HepG2 (cell line): Measurements from ENCODE around the gene EIF5B. TPM values are rescaled to one million over a fixed set of nuclear protein-coding genes. Genes with fewer than 3 reads are reported as not detected.

Experiments used
- ARNT ChIP-seq: fragments of 450-650 bp; IDR thresholded peaks from 2 replicates; pipeline ENCODE4 v1.6.1; 2017
- ATF1 ChIP-seq: IDR thresholded peaks from 2 replicates; pipeline ENCODE4 v1.6.1; 2016; ENCODE audit warnings: mild to moderate bottlenecking, control low read depth
- BCL6 ChIP-seq: IDR thresholded peaks from 2 replicates; pipeline ENCODE4 v1.6.1; 2016; ENCODE audit warnings: missing genetic modification reagents, missing compliant biosample characterization
- DPF2 ChIP-seq: sonication (generic); formaldehyde crosslinking; IDR thresholded peaks from 2 replicates; pipeline ENCODE4 v1.4.0; 2020; ENCODE audit warnings: mild to moderate bottlenecking, low read depth, missing genetic modification reagents, borderline replicate concordance
- DRAP1 ChIP-seq: IDR thresholded peaks from 2 replicates; pipeline ENCODE4 v1.6.1; 2016; ENCODE audit warnings: missing genetic modification reagents, missing compliant biosample characterization
- FOXO1 ChIP-seq: sonication (generic); formaldehyde crosslinking; IDR thresholded peaks from 2 replicates; pipeline ENCODE4 v1.4.0; 2020; ENCODE audit warnings: missing genetic modification reagents
- HMGXB3 ChIP-seq: sonication (generic); formaldehyde crosslinking; IDR thresholded peaks from 2 replicates; pipeline ENCODE4 v1.4.0; 2020; ENCODE audit warnings: missing genetic modification reagents, borderline replicate concordance
- NPAS2 ChIP-seq: sonication (generic); formaldehyde crosslinking; IDR thresholded peaks from 2 replicates; pipeline ENCODE4 v1.8.0; 2022; ENCODE audit warnings: mild to moderate bottlenecking, missing genetic modification reagents, borderline replicate concordance
- POLR2AphosphoS5 ChIP-seq: IDR thresholded peaks from 2 replicates; pipeline ENCODE4 v1.6.1; 2012; ENCODE audit warnings: low read depth, low read length
- RARG ChIP-seq: sonication (generic); formaldehyde crosslinking; IDR thresholded peaks from 2 replicates; pipeline ENCODE4 v1.4.0; 2020; ENCODE audit warnings: low read depth, mild to moderate bottlenecking, missing genetic modification reagents
- REXO4 ChIP-seq: sonication (generic); formaldehyde crosslinking; IDR thresholded peaks from 2 replicates; pipeline ENCODE4 v1.8.0; 2022; ENCODE audit warnings: missing genetic modification reagents, mild to moderate bottlenecking, borderline replicate concordance
- XBP1 ChIP-seq: sonication (generic); formaldehyde crosslinking; IDR thresholded peaks from 2 replicates; pipeline ENCODE4 v1.5.0; 2020; ENCODE audit warnings: missing genetic modification reagents
- ZBTB38 ChIP-seq: sonication (generic); formaldehyde crosslinking; IDR thresholded peaks from 2 replicates; pipeline ENCODE4 v1.5.1; 2020; ENCODE audit warnings: mild to moderate bottlenecking, missing genetic modification reagents
- ZNF136 ChIP-seq: sonication (generic); formaldehyde crosslinking; IDR thresholded peaks from 2 replicates; pipeline ENCODE4 v1.8.1; 2022; ENCODE audit warnings: low read depth, mild to moderate bottlenecking, moderate library complexity, missing genetic modification reagents
- ZNF20 ChIP-seq: sonication (generic); formaldehyde crosslinking; IDR thresholded peaks from 2 replicates; pipeline ENCODE4 v1.4.0; 2020; ENCODE audit warnings: mild to moderate bottlenecking, moderate library complexity, missing genetic modification reagents
- ZNF431 ChIP-seq: sonication (generic); formaldehyde crosslinking; IDR thresholded peaks from 2 replicates; pipeline ENCODE4 v1.9.0; 2022; ENCODE audit warnings: missing genetic modification reagents, low read depth, mild to moderate bottlenecking, borderline replicate concordance
- ZNF550 ChIP-seq: sonication (generic); formaldehyde crosslinking; IDR thresholded peaks from 2 replicates; pipeline ENCODE4 v1.4.0; 2020; ENCODE audit warnings: mild to moderate bottlenecking, missing genetic modification reagents, borderline replicate concordance
- ZNF563 ChIP-seq: sonication (generic); formaldehyde crosslinking; IDR thresholded peaks from 2 replicates; pipeline ENCODE4 v1.8.0; 2022; ENCODE audit warnings: mild to moderate bottlenecking, moderate library complexity, missing genetic modification reagents
- ZNF616 ChIP-seq: sonication (generic); formaldehyde crosslinking; IDR thresholded peaks from 2 replicates; pipeline ENCODE4 v1.5.0; 2020; ENCODE audit warnings: low read depth, mild to moderate bottlenecking, missing genetic modification reagents
- ZNF7 ChIP-seq: IDR thresholded peaks from 2 replicates; pipeline ENCODE4 v1.6.1; 2016; ENCODE audit warnings: missing biosample characterization, missing genetic modification reagents
- ZNF780A ChIP-seq: sonication (generic); formaldehyde crosslinking; IDR thresholded peaks from 2 replicates; pipeline ENCODE4 v1.8.0; 2022; ENCODE audit warnings: mild to moderate bottlenecking, missing genetic modification reagents, moderate library complexity
- ZNF790 ChIP-seq: sonication (generic); formaldehyde crosslinking; IDR thresholded peaks from 2 replicates; pipeline ENCODE4 v1.8.0; 2022; ENCODE audit warnings: missing genetic modification reagents, mild to moderate bottlenecking, borderline replicate concordance
- ZNF878 ChIP-seq: sonication (generic); formaldehyde crosslinking; IDR thresholded peaks from 2 replicates; pipeline ENCODE4 v1.8.1; 2023; ENCODE audit warnings: mild to moderate bottlenecking, missing genetic modification reagents, moderate library complexity
- polyA plus RNA-seq, 8 experiments: library from polyadenylated mRNA; depleted of rRNA in 3 of 8; stranded (reverse) in 7 of 8; unstranded in 1 of 8; fragments of >200 nt; fragmentation: Illumina TruSeq in 4 of 8; extraction: Trizol in 4 of 8; gene quantifications; 2 replicates each; pipeline versions ENCODE4 v1.2.1 to v1.2.3, GENCODE V29; 2011 to 2016; ENCODE audit warnings: low read depth in 4 of 8, missing spikeins in 1 of 8, mixed read lengths in 1 of 8; ENCODE audit not compliant: insufficient read depth in 1 of 8
- total RNA-seq, 5 experiments: library from RNA; depleted of rRNA; stranded (reverse); fragments of >200 nt; fragmentation: Illumina TruSeq; extraction: Trizol; gene quantifications; 2 replicates each; pipeline ENCODE4 v1.2.3, GENCODE V29; 2016; ENCODE audit warnings: low read depth in 1 of 5
- TF ChIP-seq, protein P1 (sequence below): sonication (generic); IDR thresholded peaks from 2 replicates; pipeline ENCODE4 v1.6.1; 2016; ENCODE audit warnings: low read depth, borderline replicate concordance

The EIF5B gene
- total and polyA plus RNA-seq, 2 of the 13 experiments (the other 11 are each of a cell fraction or from before 2014, with no cell fraction given) = 8.8 to 32.1 TPM

GRCh38 chr2:99337113-99338028 lies at the start of gene EIF5B (continued):
- TF ChIP-seq, protein P1, sequence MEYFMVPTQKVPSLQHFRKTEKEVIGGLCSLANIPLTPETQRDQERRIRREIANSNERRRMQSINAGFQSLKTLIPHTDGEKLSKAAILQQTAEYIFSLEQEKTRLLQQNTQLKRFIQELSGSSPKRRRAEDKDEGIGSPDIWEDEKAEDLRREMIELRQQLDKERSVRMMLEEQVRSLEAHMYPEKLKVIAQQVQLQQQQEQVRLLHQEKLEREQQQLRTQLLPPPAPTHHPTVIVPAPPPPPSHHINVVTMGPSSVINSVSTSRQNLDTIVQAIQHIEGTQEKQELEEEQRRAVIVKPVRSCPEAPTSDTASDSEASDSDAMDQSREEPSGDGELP = peak; percentile 84; the same call in 1 of the 2 replicates
- TF ChIP-seq ATF1 (CRISPR knock-in tag) (peak; percentile 66; the same call in 1 of the 2 replicates), ZNF20 (CRISPR knock-in tag) (no peak), FOXO1 (CRISPR knock-in tag) (peak; percentile 62; the same call in 1 of the 2 replicates), DRAP1 (CRISPR knock-in tag) (peak; percentile 92), ZNF616 (peak; percentile 73; the same call in 1 of the 2 replicates), ARNT (no peak), ZNF563 (CRISPR knock-in tag) (peak; percentile 77; the same call in 1 of the 2 replicates), ZNF7 (no peak; the same call in 1 of the 2 replicates), XBP1 (CRISPR knock-in tag) (0 out of 2 replicates have a peak, but pooled peaks have one; percentile 82), ZNF878 (CRISPR knock-in tag) (no peak), ZNF136 (CRISPR knock-in tag) (no peak; the same call in 1 of the 2 replicates), ZNF790 (CRISPR knock-in tag) (peak; percentile 88), ZBTB38 (CRISPR knock-in tag) (peak; percentile 82), REXO4 (CRISPR knock-in tag) (no peak), ZNF431 (0 out of 2 replicates have a peak, but pooled peaks have one; percentile 21), HMGXB3 (CRISPR knock-in tag) (peak; percentile 47; the same call in 1 of the 2 replicates), DPF2 (CRISPR knock-in tag) (no peak; the same call in 1 of the 2 replicates), ZNF780A (CRISPR knock-in tag) (peak; percentile 95), NPAS2 (no peak), RARG (CRISPR knock-in tag) (peak; percentile 80; the same call in 1 of the 2 replicates), POLR2AphosphoS5 (peak; percentile 99), BCL6 (CRISPR knock-in tag) (peak; percentile 71), ZNF550 (CRISPR knock-in tag) (0 out of 2 replicates have a peak, but pooled peaks have one; percentile 63)
